Astrocyte of the spinal cord (primary cell): ENCODE data around the gene ANAPC5.
"Not testable (repeated sequence)": the region's sequence is repeated elsewhere in the genome, so short reads cannot be mapped to it uniquely, and the experiment has no call there.

Source experiments
- DNase-seq: peaks from one replicate; pipeline ENCODE4 v3.0.0; 2011; ENCODE audit warnings: low read depth, low spot score
- H3K4me3 ChIP-seq: 2 replicates; pipeline ENCODE4 v1.5.1; 2011; ENCODE audit warnings: low read depth, mild to moderate bottlenecking, low read length, moderate library complexity
- in situ Hi-C: cut with HindIII; loops from 2 replicates; pipeline ENCODE4 v1.10.0; 2017; ENCODE audit warnings: low sequenced_read_pairs
- TF ChIP-seq, protein P1 (sequence below): IDR thresholded peaks from 2 replicates; pipeline ENCODE4 v1.5.1; 2012; ENCODE audit warnings: low read depth, mild to moderate bottlenecking, low read length, inconsistent platforms

Gene ANAPC5

DNA sequence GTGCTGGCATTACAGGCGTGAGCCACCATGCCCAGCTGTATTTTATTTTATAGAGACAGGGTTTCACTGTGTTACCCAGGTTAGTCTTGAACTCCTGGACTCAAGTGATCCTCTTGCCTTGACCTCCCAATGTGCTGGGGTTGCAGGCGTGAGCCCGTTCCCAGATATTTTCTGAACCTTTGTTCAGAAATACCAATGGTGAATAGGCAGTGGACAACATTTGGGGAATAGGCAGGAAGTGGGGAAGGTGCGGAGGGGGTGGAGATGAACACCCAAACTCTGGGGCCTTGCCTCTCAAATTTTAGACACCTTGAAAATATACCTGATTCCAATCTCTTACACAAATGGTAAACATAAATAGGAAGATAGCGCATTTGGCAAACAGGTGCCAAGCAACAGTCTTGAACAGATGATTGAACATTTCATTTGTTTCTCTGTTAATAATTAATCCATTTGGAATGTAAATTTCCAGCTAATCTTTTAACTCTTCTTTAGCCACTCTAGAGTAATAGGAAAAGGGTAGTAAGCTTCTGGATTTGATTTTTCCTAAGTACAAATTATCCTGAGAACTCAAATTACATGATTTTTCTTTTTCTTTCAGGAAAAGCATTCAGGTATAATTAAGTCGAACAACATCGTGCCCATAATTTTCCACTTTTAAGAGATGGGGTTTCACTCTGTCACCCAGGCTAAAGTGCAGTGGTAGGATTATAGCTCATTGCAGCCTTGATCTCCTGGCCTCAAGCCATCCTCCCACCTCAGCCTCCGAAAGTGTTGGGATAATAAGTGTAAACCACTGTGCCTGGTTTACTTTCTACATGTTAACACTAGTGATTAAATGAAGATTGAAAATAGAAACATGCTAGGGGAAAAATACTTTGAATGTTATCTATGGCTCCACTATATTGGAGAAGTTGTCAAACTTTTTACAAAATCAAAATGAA is 24.8 kb upstream of the ANAPC5 start:
- in situ Hi-C loops, result no loop called here

DNA sequence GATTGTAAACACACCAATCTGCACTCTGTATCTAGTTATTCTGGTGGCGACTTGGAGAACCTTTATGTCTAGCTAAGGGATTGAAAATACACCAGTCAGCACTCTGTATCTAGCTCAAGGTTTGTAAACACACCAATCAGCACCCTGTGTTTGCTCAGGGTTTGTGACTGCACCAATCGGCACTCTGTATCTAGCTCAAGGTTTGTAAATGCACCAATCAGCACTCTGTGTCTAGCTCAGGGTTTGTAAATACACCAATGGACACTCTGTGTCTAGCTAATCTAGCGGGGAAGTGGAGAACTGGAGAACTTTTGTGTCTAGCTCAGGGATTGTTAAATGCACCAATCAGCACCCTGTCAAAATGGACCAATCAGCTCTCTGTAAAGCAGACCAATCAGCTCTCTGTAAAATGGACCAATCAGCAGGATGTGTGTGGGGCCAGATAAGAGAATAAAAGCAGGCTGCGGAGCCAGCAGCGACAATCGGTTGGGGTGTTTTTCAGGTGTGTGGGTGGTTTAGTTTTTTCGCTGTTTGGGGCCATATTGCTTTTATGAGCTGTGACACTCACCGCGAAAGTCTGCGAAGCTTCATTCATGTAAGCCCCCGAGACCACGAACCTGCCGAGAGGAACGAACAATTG is 22.9 kb upstream of the ANAPC5 start:
- H3K4me3 ChIP-seq, DNase-seq, in situ Hi-C loops: not testable (repeated sequence)

More for the DNA sequence above, 24.8 kb upstream of the ANAPC5 start:
- H3K4me3 ChIP-seq, result no peak overlapping the region
- no peak for DNase-seq
- TF ChIP-seq, protein P1, sequence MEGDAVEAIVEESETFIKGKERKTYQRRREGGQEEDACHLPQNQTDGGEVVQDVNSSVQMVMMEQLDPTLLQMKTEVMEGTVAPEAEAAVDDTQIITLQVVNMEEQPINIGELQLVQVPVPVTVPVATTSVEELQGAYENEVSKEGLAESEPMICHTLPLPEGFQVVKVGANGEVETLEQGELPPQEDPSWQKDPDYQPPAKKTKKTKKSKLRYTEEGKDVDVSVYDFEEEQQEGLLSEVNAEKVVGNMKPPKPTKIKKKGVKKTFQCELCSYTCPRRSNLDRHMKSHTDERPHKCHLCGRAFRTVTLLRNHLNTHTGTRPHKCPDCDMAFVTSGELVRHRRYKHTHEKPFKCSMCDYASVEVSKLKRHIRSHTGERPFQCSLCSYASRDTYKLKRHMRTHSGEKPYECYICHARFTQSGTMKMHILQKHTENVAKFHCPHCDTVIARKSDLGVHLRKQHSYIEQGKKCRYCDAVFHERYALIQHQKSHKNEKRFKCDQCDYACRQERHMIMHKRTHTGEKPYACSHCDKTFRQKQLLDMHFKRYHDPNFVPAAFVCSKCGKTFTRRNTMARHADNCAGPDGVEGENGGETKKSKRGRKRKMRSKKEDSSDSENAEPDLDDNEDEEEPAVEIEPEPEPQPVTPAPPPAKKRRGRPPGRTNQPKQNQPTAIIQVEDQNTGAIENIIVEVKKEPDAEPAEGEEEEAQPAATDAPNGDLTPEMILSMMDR, result no peak

- DNase-seq, in situ Hi-C loops, H3K4me3 ChIP-seq: not testable (repeated sequence)
These were observed 22.1 kb upstream of the ANAPC5 start for GRCh38 chr12:121374336-121374735.

DNA sequence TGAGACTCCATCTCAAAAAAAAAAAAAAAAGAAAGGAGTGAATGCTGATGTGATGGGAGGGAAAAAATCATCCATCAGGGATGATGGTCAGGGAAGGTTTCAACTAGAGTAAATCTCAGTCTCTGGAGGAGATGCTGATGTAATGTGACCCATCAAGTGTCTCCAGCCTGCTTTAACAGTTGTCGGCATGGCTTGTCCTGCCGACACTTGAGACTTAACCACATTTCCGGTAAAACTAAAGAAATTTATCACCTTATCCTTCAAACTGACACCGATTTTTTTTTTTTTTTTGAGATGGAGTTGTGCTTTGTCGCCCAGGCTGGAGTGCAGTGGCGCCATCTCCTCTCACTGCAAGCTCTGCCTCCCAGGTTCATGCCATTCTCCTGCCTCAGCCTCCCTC is 21.5 kb upstream of the ANAPC5 start:
- no peak for DNase-seq
- in situ Hi-C loops, result no loop called here
- H3K4me3 ChIP-seq, result no peak overlapping the region
- TF ChIP-seq, protein P1, result no peak

DNA sequence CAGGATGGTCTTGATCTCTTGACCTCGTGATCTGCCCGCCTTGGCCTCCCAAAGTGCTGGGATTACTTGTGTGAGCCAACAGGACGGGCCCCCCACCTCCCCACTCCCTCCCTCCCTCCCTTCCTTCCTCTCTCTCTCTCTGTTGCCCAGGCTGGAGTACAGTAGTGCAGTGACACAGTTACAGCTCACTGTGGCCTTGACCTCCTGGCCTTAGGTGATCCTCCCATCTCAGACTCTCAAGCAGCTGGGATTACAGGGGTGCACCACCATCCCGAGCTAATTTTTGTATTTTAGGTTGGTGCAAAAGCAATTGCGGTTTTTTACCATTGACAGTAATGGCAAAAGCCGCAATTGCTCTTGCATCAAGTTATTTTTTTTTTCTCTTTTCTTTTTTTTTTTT is 19.2 kb upstream of the ANAPC5 start:
- no peak for DNase-seq
- in situ Hi-C loops, result no loop called here
- no peak overlapping the region for H3K4me3 ChIP-seq
- TF ChIP-seq, protein P1, result no peak

DNA sequence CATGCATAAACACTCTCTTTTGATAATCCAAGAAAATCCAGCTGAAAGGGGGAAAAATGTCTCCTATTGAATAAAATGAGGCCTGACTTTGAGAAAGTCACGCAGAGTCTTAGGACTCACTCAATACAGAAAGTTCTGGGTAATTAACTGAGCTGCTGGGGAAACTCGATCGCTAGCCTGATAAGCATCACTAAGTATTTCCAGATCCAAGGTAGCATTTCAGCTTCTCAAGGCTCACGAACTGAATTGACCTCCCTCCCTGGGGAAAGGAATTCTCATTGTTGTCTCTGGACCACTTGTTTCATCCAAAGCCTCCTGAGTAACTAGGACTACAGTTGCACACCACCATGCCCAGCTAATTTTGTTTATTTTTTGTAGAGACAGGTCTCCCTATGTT is 13.8 kb upstream of the ANAPC5 start:
- in situ Hi-C loops, result no loop called here
- no peak overlapping the region for H3K4me3 ChIP-seq
- TF ChIP-seq, protein P1, result no peak
- no peak for DNase-seq

- no peak overlapping the region for H3K4me3 ChIP-seq
- TF ChIP-seq, protein P1, result no peak
- no peak for DNase-seq
- in situ Hi-C loops, result no loop called here
These were observed 13.3 kb upstream of the ANAPC5 start for GRCh38 chr12:121365416-121366062.
